ENCODE data around the gene GRIN3A. TPM values are rescaled to one million over a fixed set of nuclear protein-coding genes. Genes with fewer than 3 reads are reported as not detected.

The GRIN3A gene
- total RNA-seq (ENCODE audit: low replicate concordance): 2.6 and 5.3 TPM in 2 replicates
- long read RNA-seq, partial matches to known transcripts: 1 of 4 reads
- long read RNA-seq, other reads (novel, unspliced or antisense): 3 of 4 reads

GRCh38 chr9:101738566-101739183, at the start of gene GRIN3A:
TSS of gene GRIN3A (minus strand) at chr9:101738647. CDS start at chr9:101737979, 668 bp downstream.
- H3K4me1 Mint-ChIP-seq (ENCODE audit: unreplicated experiment): peaks cover 5% of the 10 kb centered on the region
- peaks cover 84% of the 10 kb centered on the region for H3K27me3 Mint-ChIP-seq
- TF ChIP-seq CTCF (conservative IDR thresholded peaks at IDR 0.05): peak; percentile 34
- DNase-seq (ENCODE audit: extremely low spot score, unreplicated experiment): no peak
- H3K36me3 Mint-ChIP-seq: peaks cover 4% of the 10 kb centered on the region
- H3K4me3 Mint-ChIP-seq: peak within 1 kb of the TSS; percentile 92
- H3K9me3 Mint-ChIP-seq: no peaks in the 10 kb centered on the region
- H3K27ac Mint-ChIP-seq: no peak within 1 kb of the TSS

- H3K4me1 Mint-ChIP-seq (ENCODE audit: unreplicated experiment): no peaks in the 10 kb centered on the region
- H3K27ac Mint-ChIP-seq: no peak overlapping the region
- no peaks in the 10 kb centered on the region for H3K27me3 Mint-ChIP-seq
- no peak overlapping the region for H3K4me3 Mint-ChIP-seq
- no peaks in the 10 kb centered on the region for H3K36me3 Mint-ChIP-seq
- DNase-seq (ENCODE audit: extremely low spot score, unreplicated experiment): no peak
- H3K9me3 Mint-ChIP-seq: no peaks in the 10 kb centered on the region
- TF ChIP-seq CTCF (conservative IDR thresholded peaks at IDR 0.05): no peak
These were observed 49.4 kb upstream of the GRIN3A start for GRCh38 chr9:101787891-101788290.

DNA sequence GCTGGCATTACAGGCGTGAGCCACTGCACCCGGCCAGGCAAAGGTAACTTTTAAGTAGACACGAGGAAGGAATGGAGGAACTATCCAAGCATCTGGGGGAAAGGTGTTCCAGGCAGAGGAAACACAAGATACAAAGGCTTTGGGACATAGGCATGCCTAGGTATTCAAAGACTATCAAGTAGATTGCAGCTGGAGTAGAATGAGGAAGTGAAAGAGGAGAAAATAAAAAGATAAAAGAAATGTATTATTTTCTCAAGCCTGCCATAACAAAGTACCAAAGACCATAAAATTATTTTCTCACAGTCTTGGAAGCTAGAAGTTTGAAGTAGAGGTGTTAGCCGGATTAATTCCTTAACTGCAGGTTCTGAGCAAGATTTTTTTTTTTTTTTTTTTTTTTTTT, 39.9 kb upstream of the GRIN3A start:
- H3K4me1 Mint-ChIP-seq (ENCODE audit: unreplicated experiment): no peaks in the 10 kb centered on the region
- no peak overlapping the region for H3K27ac Mint-ChIP-seq
- no peak for TF ChIP-seq CTCF (conservative IDR thresholded peaks at IDR 0.05)
- H3K9me3 Mint-ChIP-seq: no peaks in the 10 kb centered on the region
- H3K36me3 Mint-ChIP-seq: no peaks in the 10 kb centered on the region
- H3K27me3 Mint-ChIP-seq: no peaks in the 10 kb centered on the region
- H3K4me3 Mint-ChIP-seq: no peak overlapping the region
- DNase-seq (ENCODE audit: extremely low spot score, unreplicated experiment): no peak

DNA sequence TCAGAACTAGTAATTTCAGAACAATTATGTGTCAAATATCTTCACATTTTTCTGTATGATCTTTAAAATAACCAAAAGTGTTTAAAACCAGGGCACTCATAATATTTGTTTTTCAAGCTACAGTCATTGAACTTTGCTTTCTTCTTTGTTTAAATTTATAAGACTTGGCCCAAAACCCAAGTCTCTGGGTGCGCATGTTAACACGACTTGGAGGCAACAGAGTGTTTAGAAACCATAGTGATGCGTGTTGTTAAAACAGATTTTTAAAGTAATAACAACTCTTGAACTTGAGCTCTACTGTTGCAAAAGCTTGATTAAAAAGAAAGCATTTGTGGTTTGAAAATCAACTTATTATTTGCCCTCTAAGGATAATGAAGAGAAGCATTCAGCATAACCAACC, 26.0 kb upstream of the GRIN3A start:
- TF ChIP-seq CTCF (conservative IDR thresholded peaks at IDR 0.05): no peak
- Mint-ChIP-seq H3K27me3 (peaks cover 14% of the 10 kb centered on the region), H3K36me3 (no peaks in the 10 kb centered on the region), H3K4me1 (ENCODE audit: unreplicated experiment) (no peaks in the 10 kb centered on the region), H3K4me3 (no peak overlapping the region), H3K9me3 (no peaks in the 10 kb centered on the region), H3K27ac (no peak overlapping the region)
- DNase-seq (ENCODE audit: extremely low spot score, unreplicated experiment): no peak

- Mint-ChIP-seq H3K27me3 (peaks cover 16% of the 10 kb centered on the region), H3K4me1 (ENCODE audit: unreplicated experiment) (no peaks in the 10 kb centered on the region), H3K9me3 (no peaks in the 10 kb centered on the region), H3K4me3 (no peak overlapping the region), H3K36me3 (no peaks in the 10 kb centered on the region), H3K27ac (no peak overlapping the region)
- DNase-seq (ENCODE audit: extremely low spot score, unreplicated experiment): no peak
- TF ChIP-seq CTCF (conservative IDR thresholded peaks at IDR 0.05): no peak
These were observed 20.0 kb upstream of the GRIN3A start for GRCh38 chr9:101758304-101758930.

Measured in type B pancreatic cell (in vitro differentiated cells).